Right cardiac atrium (tissue), 5 donors: Measurements from ENCODE around the gene ZNF563. TPM values are rescaled to one million over a fixed set of nuclear protein-coding genes. Genes with fewer than 3 reads are reported as not detected.
"Not testable (repeated sequence)": the region's sequence is repeated elsewhere in the genome, so short reads cannot be mapped to it uniquely, and the experiment has no call there.

Experiments
- ATAC-seq, 2 donors: fragments of 200-7000 bp; cut with Tn5 transposase; one replicate each; pipeline versions ENCODE4 v1.8.0 to v1.9.1; 2020; ENCODE audit warnings: moderate library complexity in 2 of 2, mild to moderate bottlenecking in 1 of 2
- DNase-seq, 3 donors: peaks; one replicate each; pipeline ENCODE4 v3.0.0-alpha.2; 2020
- H3K27ac ChIP-seq: one replicate; pipeline ENCODE4 v1.5.1; 2013; ENCODE audit warnings: mild to moderate bottlenecking, low read length, control low read depth, moderate library complexity
- H3K27me3 ChIP-seq: one replicate; pipeline ENCODE4 v1.6.1; 2013; ENCODE audit not compliant: control insufficient read depth, insufficient read depth
- H3K4me1 ChIP-seq: one replicate; pipeline ENCODE4 v1.6.1; 2013; ENCODE audit warnings: low read length; ENCODE audit not compliant: control insufficient read depth, insufficient read depth
- H3K4me3 ChIP-seq: one replicate; pipeline ENCODE4 v1.5.1; 2013; ENCODE audit warnings: low read length, control low read depth
- H3K9me3 ChIP-seq: one replicate; pipeline ENCODE4 v1.6.1; 2013; ENCODE audit warnings: low read length; ENCODE audit not compliant: control insufficient read depth
- WGBS: extraction: QIAGEN DNeasy Blood & Tissue Kit; methylation state at CpG from one replicate; pipeline ENCODE4 v1.1.7; 2013; 5-methylcytosine and 5-hydroxymethylcytosine counted together
- intact Hi-C, 4 donors: fragments of 100-400 bp; cut with DNase I; formaldehyde crosslinking; loops; one replicate each; pipeline versions ENCODE4 v1.11.0 to v1.14.0; 2022 to 2023
- long read RNA-seq, 4 donors: library from polyadenylated mRNA; unstranded; transcript quantifications; one replicate each; pipeline ENCODE4 v2.0.0, GENCODE V29; 2020 to 2021
- polyA plus RNA-seq: library from polyadenylated mRNA; stranded (reverse); fragments of 200-250 nt; gene quantifications from one replicate; pipeline ENCODE4 v1.2.3, GENCODE V29; 2013
- total RNA-seq, 4 donors: library from RNA; stranded (reverse); fragmentation: NEBNext Ultra II Directional; extraction: Animal tissue kit (Norgen Biotek cat#: 25700); gene quantifications; one replicate each; pipeline ENCODE4 v1.2.1, GENCODE V29; 2021
- donor health status: healthy with polysubstance abuse.
- donor health status: DM: no; HTN: yes; CAD: no.
- donor health status: DM: no; HTN: no; CAD: no.
- donor health status: DM: no; HTN: yes; CAD: no; lungs with severe emphysema.
- donor health status: DM: yes; HTN: yes; CAD: no.

The ZNF563 gene
- 1 to 10 TPM; 4.5 to 5.3 (median 4.8) TPM for total RNA-seq
- polyA plus RNA-seq: 5.7 TPM
- long read RNA-seq, donor 1, partial matches to known transcripts: 0 of 7 reads
- long read RNA-seq, donor 1, other reads (novel, unspliced or antisense): 1 of 7 reads
- long read RNA-seq, donor 2, partial matches to known transcripts: 0 of 7 reads
- long read RNA-seq, donor 2, other reads (novel, unspliced or antisense): 2 of 7 reads
- long read RNA-seq, donor 3, partial matches to known transcripts: 0 of 12 reads
- long read RNA-seq, donor 3, other reads (novel, unspliced or antisense): 8 of 12 reads
- long read RNA-seq, donor 4, partial matches to known transcripts: 0 of 4 reads
- long read RNA-seq, donor 4, other reads (novel, unspliced or antisense): 3 of 4 reads

DNA sequence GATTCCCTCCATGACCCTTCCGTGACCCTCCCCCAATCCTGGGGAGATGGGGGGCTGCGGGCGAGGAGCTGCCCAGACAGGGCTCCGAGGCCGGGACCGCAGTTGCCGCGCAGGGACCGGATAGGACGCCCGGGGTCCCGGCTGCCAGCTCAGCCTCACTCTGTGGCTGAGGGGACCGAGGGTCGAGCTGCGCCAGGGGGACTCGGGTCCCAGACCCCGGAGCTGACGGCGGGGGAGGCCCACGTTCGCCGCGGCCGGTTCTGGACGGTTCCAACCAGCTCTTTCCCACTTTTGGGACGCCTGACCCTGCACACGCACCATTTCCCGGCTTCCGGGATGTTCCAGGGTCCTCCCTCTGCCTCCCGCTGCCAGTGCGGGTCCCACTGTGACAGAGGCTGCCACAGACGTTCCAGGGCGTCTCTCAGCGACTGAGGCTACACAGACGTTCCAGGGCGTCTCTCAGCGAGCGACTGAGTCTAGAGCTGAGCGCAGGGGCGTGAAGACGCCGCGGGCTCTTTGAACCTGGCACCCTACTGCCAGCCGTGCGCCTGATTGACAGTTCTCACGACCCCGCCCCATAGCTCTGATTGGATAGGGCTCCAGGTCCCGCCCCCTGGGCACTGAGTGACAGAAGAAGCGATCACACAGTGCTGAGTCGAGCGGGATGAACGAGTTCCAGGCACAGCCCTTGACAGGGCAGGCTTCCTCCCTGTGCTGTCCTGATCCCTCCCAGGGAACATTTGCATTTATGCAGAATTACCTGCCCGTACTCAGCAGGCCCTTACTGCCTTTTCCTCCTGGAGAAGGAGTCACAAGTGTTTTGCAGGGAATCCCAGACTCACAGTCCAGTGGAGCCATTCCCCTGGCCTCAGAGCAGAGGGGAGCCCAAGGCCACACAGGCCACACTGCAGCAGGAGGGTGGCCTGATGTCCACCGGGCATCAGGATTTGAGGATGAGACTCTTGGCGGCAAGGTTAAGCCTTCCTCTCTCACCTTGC lies at the start of gene ZNF563:
ZNF563 (minus strand) TSS at position 472 of the 998 bp plus-strand sequence; CDS start at position 321, 151 bp downstream.
- Histone ChIP-seq H3K9me3 (no peaks in the 10 kb centered on the region), H3K27me3 (no peaks in the 10 kb centered on the region), H3K4me1 (peaks cover 4% of the 10 kb centered on the region), H3K4me3 (peak within 1 kb of the TSS; percentile 55), H3K27ac (peak within 1 kb of the TSS; percentile 91)
- 2% methylated on average over 55 of the region's 55 CpGs for WGBS
- ATAC-seq (peak; percentile 100), DNase-seq (peak; percentile 98 to 99 (median 99))
- intact Hi-C loops: no loop called here

DNA sequence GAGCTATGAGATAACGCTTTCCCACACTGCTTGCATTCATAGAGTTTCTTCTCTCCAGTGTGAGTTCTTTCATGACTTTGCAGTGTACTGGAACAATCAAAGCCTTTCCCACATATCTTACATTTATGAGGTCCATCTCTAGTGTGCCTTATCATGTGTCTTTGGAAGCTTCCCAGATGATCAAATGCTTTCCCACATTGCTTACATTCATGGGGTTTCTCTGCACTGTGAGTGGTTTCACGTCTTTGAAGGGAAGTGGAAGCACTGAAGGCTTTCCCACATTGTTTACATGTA lies 47.0 kb upstream of the ZNF563 start:
- no peaks in the 10 kb centered on the region for H3K4me1 ChIP-seq
- H3K9me3 ChIP-seq: peaks cover 3% of the 10 kb centered on the region
- no peak overlapping the region for H3K4me3 ChIP-seq
- H3K27me3 ChIP-seq: no peaks in the 10 kb centered on the region
- ATAC-seq (no peak), DNase-seq (no peak)
- WGBS: 84% methylated on average over 2 of the region's 2 CpGs
- intact Hi-C loops: no loop called here
- H3K27ac ChIP-seq: no peak overlapping the region

DNA sequence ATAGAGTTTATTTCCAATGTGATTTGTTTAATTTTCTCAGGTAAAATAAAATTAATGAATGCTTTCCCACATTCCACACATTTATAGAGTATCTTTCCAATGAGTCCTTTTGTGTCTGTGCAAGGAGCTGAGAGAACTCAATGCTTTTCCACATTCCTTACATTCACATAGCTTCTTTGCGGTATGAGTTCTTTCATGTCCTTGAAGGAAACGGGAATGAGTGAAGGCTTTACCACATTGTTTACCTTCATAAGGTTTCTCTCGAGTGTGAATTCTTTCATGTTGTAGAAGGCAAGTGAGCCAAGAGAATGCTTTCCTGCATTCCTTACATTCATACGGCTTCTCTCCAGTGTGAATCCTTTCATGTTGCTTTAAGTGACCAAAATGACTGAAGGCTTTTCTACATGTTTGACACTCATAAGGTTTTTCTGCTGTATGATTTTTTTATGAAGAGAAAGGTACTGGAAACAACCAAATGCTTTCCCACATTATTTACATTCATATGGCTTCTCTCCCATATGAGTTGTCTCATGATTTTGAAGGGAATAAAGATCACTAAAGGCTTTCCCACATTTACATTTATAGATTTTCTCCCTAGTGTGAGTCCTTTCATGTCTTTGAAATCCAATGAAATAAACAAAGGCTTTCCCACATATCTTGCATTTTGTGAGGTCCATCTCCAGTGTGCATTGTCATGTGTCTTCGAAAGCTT lies 46.5 kb upstream of the ZNF563 start:
- Histone ChIP-seq H3K4me1 (no peaks in the 10 kb centered on the region), H3K9me3 (peaks cover 3% of the 10 kb centered on the region), H3K27ac (no peak overlapping the region), H3K27me3 (no peaks in the 10 kb centered on the region), H3K4me3 (no peak overlapping the region)
- intact Hi-C loops: no loop called here
- no peak for ATAC-seq
- whole genome bisulfite sequencing: 94% methylated on average over 5 of the region's 5 CpGs
- DNase-seq: no peak

DNA sequence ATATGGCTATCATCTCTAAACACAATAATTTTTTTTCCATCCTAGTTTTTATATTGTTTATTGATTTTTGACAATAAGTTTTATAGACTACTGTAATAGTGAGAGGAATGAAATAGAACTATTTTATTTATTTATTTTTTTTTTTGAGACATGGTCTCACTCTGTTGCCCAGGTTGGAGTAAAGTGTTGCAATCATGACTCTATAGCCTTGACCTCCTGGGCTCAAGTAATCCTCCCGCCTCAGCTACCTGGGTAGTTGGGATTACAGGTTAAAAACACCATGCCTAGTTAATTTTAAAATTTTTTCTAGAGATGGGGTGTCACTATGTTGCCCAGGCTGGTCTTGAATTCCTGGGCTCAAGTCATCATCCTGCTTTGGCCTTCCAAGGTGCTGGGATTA lies 40.6 kb upstream of the ZNF563 start:
- H3K27ac ChIP-seq: no peak overlapping the region
- intact Hi-C loops: no loop called here
- WGBS: 91% methylated on average over 1 of the region's 1 CpG
- no peaks in the 10 kb centered on the region for H3K27me3 ChIP-seq
- no peaks in the 10 kb centered on the region for H3K4me1 ChIP-seq
- ATAC-seq (no peak), DNase-seq (no peak)
- no peak overlapping the region for H3K4me3 ChIP-seq
- peaks cover 3% of the 10 kb centered on the region for H3K9me3 ChIP-seq

DNA sequence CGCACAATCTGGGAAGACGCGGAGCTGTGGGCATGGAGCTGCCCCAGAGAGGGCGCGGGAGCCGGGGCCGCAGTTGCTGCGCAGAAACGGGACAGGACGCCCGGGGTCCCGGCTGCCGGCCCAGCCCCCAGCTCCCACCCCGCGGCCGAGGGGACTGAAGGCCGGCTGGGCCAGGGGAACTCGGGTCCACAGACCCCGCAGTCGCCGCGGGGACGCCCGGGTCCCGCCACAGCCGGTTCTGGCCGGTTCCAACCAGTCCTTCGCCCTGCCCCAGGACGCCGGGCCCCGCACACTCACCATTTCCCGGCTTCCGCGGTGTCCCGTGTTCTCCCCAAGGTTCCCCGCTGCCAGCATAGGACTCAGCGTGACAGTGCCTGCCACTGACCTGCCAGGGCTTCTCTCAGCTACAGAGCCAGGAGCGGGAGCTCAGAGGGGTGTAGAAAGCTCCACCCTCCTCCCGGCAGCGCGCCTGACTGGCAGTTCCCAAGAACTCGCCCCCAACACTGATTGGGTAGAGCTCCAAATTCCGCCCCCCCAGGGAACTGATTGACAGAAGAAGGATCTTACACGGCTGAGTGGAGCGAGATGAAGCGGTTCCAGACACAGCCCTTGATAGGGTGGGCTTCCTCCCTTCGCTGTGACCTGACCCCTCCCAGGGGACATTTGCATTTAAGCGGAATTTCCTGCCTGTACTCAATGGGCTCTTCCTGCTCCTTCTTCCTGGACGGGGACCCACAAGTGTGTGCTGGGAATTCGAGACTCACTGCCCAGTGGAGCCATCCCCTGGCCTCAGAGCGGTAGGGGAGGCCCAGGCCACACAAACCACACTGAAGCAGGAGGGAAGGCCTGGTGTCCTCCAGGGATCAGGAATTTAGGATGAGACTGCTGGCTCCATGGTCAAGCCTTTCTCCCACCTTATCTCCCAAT lies 32.1 kb upstream of the ZNF563 start, which contains the start of gene ZNF442:
ZNF442 (minus strand) TSS at position 448 of the 927 bp plus-strand sequence. CDS start 2,052 bp downstream, outside the sequence.
- H3K9me3 ChIP-seq: no peaks in the 10 kb centered on the region
- peak within 1 kb of the TSS; percentile 88 for H3K27ac ChIP-seq
- peak within 1 kb of the TSS; percentile 90 for H3K4me3 ChIP-seq
- WGBS: under 1% methylated on average over 51 of the region's 51 CpGs
- no peaks in the 10 kb centered on the region for H3K4me1 ChIP-seq
- intact Hi-C loops: no loop called here
- ATAC-seq (peak; percentile 99), DNase-seq (peak; percentile 98 to 99 (median 98))
- no peaks in the 10 kb centered on the region for H3K27me3 ChIP-seq

DNA sequence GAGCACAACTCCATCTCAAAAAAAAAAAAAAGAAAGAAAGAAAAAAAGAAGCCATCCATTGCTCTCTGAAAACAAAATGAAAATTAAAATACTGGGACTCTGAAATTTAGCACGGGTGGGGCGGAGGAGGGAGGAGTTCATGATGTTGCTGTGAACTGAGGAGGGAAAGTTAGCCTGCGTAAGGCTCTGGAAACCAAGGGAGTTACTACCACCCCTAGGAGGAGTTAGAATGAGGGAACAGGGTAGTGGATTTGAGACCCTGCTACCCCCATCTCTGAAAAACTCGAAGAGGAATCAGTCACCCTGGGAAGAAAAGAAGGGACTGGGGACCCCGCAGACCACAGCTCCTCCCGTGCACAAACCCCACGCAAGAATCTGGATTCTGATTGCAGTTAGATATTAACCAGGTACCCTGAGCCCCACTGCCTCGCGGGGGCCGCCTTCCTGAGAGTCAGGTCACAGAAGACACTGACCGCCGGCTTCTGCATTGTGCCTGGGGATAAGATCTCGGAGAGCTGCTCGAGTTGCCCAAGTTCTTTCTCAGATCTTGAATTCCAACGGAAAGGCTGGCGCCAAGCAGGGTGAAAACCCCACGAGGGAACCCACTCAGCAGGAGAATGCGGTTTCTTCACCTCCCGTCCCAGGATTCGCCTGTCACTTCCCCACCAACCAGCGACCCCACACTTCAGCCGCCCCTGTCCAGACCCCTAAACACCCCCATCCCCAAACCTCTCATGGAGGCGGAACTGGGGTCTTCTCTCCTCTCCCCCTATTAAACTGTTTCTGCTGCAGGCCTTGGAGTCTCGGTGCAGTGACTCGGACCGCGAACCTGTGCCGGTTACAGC lies 31.2 kb upstream of the ZNF563 start:
- H3K4me3 ChIP-seq: peak overlapping the region; percentile 90
- no peaks in the 10 kb centered on the region for H3K4me1 ChIP-seq
- H3K27ac ChIP-seq: peak overlapping the region; percentile 88
- ATAC-seq (peak; percentile 1 to 2), DNase-seq (peak; percentile 28 to 66 (median 57))
- intact Hi-C loops: no loop called here
- WGBS: 3% methylated on average over 28 of the region's 28 CpGs
- no peaks in the 10 kb centered on the region for H3K27me3 ChIP-seq
- H3K9me3 ChIP-seq: no peaks in the 10 kb centered on the region

DNA sequence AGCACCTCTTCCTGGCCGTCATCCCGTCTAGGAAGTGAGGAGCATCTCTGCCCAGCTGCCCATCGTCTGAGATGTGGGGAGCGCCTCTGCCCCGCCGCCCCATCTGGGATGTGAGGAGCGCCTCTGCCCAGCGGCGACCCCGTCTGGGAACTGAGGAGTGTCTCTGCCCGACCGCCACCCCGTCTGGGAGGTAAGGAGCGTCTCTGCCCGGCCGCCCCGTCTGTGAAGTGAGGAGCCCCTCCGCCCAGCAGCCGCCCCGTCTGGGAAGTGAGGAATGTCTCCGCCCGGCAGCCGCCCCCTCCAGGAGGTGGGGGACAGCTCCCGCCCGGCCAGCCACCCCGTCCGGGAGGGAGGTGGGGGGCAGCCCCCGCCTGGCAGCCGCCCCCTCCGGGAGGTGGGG lies 28.8 kb upstream of the ZNF563 start:
- intact Hi-C loops, H3K4me1 ChIP-seq, H3K27me3 ChIP-seq, H3K4me3 ChIP-seq, H3K9me3 ChIP-seq, ATAC-seq, H3K27ac ChIP-seq: not testable (repeated sequence)
- WGBS: 95% methylated on average over 30 of the region's 30 CpGs
- peak in 2 of 3 donors; percentile 52 for DNase-seq

DNA sequence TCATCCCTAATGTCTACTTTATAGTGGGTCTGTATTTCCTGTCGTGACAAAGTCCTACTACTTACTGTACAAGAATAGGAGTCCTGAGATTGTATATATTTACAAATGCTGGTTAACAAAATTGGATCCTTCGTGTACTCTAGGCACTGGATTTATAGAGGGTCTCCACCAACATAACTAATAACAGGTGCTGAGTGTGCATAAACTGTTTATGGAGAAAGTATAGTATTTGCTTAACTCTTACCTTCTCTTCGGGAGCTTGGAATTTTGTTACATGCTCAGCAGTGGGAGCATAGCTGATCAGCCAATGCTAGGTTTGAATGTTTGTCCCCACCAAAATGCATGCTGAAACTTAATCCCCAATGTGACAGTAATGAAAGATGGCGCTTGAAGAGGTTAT lies 19.9 kb upstream of the ZNF563 start:
- intact Hi-C loops: loop anchor here in 1 of 4 donors (10.0 kb wide), 1 partner anchor 159 kb away; no protein-coding TSS in a partner anchor
- no peaks in the 10 kb centered on the region for H3K4me1 ChIP-seq
- no peak overlapping the region for H3K27ac ChIP-seq
- H3K4me3 ChIP-seq: no peak overlapping the region
- H3K9me3 ChIP-seq: peaks cover 7% of the 10 kb centered on the region
- no peak for DNase-seq
- H3K27me3 ChIP-seq: no peaks in the 10 kb centered on the region
- no peak for ATAC-seq
- 95% methylated on average over 4 of the region's 4 CpGs for WGBS

DNA sequence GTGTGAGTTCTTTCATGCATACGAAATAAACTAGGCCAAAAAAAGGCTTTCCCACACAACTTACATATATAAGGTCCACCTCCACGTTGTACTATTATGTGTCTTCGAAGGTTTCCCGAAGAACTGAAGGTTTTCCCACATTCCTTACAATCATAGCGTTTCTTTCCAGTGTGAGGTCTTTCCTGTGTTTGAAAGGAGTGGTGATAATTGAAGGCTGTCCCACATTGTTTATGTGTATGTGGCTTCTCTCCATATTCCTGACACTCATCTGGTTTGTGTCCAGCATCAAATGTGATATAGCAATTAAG lies 17.4 kb upstream of the ZNF563 start:
- intact Hi-C loops: loop anchor here in 1 of 4 donors (10.0 kb wide), 1 partner anchor 156 kb away; no protein-coding TSS in a partner anchor
- Histone ChIP-seq H3K4me3 (no peak overlapping the region), H3K27me3 (no peaks in the 10 kb centered on the region), H3K9me3 (peaks cover 7% of the 10 kb centered on the region), H3K4me1 (no peaks in the 10 kb centered on the region), H3K27ac (no peak overlapping the region)
- DNase-seq (no peak), ATAC-seq (no peak)
- WGBS: 98% methylated on average over 5 of the region's 5 CpGs
